HG03575 (cell line): ENCODE results near the gene SLC11A2.

ENCODE experiments used
- ATAC-seq: cut with Tn5 transposase; IDR thresholded peaks from one replicate; pipeline ENCODE4 v1.9.1; 2021; ENCODE audit not compliant: unreplicated experiment, insufficient number of reproducible peaks, low FRiP score; ENCODE audit errors: extremely low read depth

SLC11A2 gene

GRCh38 chr12:51025836-51026638 is at the start of gene SLC11A2:
SLC11A2 (minus strand) TSS chr12:51026384; CDS start chr12:51010728, 15,656 bp downstream.
- ATAC-seq: no peak

GRCh38 chr12:51075390-51075789 is 49.2 kb upstream of the SLC11A2 start:
- no peak for ATAC-seq

DNA sequence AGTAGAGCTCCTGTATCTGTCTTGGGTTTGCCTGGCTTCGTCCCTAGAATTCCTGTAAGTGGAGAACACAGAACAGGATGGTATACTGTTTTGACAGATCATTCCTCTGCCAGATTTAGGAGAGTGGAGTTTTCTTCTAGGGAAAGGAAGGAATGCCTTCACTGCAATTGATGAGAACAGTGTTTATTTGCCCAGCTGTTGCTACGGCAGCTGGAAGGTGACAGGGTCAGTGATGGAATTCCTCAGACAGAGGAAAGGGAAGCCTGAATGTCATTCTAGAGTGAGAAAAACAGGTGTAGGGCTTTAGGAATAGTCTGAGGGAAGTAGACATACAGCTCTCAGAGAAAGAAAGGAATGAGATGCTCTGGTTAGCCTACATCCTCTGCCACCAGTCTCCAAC is 45.5 kb upstream of the SLC11A2 start:
- no peak for ATAC-seq

- no peak for ATAC-seq
Measured at GRCh38 chr12:51070004-51070403, 43.8 kb upstream of the SLC11A2 start.

DNA sequence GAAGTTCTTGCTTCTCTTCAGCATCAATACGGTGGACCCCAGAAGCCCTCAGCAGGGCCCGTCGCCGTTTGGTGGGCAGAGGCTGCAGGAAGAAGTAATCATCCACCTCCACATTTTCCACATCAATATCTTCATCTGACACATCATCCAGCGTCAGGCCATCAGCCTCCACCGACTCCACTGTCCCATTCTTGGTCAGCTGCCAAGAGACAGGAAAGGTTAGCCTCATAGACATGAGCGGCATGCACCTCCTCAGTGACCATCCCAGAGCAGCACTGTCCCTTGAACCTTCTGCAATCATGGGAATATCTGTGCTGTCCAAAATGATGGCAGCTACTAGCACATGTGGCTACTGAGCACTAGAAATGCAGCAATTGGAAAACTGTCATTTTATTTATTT is 41.6 kb upstream of the SLC11A2 start:
- ATAC-seq: no peak

- no peak for ATAC-seq
Measured at GRCh38 chr12:51067229-51067628, 41.0 kb upstream of the SLC11A2 start.

DNA sequence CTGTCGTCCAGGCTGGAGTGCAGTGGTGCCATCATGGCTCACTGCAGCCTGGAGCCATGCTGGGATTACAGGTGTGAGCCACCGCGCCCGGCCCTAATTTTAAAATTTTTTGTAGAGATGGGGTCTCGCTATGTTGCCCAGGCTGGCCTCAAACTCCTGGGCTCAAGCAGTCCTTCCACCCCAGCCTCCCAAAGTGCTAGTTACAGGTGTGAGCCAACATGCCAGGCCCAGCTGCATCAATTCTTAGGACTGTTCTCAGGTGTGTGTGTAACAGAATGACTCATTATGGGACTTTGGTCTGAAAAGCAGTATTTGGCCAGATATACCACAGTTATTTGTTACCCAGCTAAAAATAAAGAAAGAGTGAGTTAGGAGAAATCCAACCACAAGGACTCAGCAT is 39.3 kb upstream of the SLC11A2 start:
- ATAC-seq: no peak

DNA sequence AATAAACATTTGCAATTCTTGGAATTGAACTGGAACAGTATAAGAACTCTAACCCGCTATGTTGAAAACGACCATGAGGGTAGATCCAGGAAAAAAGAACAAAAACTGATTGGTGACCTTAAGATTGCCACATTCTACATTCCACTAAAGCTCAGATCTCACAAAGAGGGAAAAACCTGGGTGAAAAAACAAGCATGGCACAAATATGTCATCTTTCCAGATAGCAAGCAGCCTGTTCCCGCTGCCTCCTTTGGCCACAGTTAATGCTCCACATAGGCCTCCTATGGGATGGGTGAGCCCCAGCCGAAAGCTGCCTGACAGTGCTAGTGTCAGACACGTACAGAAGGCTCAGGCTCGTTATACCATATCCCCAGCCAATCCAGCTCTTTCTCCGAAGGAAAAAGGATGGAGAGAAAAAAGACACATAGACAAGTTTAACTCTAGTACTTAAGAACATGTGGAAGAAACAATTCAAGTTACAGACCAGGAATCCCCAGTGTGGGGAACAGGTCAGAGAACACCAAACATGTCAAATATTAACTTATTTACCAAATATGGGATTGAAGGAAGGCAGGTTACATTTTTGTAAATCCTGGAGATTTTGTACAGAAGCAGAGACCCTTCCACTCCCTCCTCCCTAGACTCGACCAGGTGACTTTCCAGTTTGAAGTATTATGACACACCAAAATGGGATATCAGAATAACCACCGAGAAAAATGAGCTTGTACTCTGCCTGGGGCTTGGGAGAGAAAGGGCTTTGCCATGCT is 36.6 kb upstream of the SLC11A2 start:
- ATAC-seq: no peak

DNA sequence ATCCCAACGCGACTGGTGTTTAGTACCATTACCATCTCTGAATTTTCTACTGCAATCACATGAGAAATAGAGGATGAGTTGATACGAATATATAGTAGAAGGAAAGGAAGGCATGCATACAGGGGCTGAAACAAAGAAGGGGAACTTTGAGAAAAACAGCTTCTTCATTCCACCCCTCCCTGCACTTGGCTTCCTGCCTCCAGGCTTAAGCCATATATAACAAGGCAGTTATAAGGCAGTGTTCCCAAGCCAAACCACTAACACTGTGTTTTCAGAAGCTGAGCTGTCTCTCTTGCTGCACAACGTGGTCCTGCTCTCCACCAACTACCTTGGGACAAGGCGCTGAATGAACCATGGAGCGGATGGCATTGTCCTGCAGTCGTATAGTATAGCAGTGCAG is 32.9 kb upstream of the SLC11A2 start:
- no peak for ATAC-seq

DNA sequence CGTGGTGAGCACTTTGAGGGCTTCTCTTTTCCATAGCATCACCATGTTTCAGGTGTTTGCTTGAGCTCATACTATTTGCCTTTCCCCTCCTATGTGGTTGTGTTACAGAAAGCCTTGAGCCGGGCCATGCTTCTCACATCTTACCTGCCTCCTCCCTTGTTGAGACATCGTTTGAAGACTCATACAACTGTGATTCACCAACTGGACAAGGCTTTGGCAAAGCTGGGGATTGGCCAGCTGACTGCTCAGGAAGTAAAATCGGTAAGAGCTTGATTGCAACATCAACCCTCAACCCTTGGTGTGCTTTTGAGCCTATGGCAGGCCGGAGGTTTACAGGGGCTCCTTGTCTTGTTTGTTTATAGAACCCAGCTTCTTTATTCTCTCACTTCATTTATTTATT is 30.1 kb upstream of the SLC11A2 start:
- ATAC-seq: no peak

DNA sequence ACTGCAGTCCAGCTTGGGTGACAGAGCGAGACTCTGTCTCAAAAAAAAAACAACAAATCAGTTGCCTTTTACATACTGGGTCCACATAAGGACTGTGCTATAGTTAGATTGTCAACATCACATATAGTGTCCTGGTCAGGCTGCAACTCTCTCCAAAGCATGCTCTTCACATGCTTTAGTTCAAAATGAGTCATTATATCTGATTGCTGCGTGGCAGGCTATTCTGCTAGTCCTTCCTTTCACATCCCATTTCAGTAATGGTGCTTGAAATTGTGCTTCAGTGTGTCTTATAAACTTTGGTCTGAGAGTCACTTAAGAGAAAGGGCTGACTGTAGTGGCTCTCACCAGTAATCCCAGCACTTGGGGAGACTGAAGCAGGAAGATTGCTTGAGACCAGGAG is 28.9 kb upstream of the SLC11A2 start:
- ATAC-seq: no peak

- no peak for ATAC-seq
Measured at GRCh38 chr12:51051787-51052186, 25.6 kb upstream of the SLC11A2 start.

GRCh38 chr12:51049525-51049924 is 23.3 kb upstream of the SLC11A2 start:
- ATAC-seq: no peak

DNA sequence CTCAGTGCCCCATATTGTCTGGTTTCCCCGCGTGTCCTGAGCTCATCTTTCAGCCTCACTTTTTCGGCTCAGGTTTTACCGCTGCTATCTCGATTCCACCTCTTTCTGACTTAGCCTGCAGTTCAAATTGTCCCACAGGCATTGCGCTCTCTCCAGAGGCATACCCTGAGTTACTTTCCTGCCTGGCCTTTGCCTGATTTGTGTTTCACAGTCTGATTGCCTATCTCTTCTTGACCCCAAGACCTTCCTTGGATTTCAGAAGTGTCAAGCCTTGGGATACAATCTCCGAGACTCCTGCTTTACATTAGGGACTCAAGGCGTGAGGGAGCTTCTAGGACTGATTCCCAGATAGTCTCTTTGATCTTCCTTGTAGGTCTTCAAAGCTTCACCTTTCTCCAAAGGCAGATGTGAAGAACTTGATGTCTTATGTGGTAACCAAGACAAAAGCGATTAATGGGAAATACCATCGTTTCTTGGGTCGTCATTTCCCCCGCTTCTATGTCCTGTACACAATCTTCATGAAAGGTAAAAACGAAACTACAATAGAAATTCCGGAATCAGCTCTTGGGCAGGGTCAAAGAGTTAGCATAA is 22.6 kb upstream of the SLC11A2 start:
- ATAC-seq: no peak

DNA sequence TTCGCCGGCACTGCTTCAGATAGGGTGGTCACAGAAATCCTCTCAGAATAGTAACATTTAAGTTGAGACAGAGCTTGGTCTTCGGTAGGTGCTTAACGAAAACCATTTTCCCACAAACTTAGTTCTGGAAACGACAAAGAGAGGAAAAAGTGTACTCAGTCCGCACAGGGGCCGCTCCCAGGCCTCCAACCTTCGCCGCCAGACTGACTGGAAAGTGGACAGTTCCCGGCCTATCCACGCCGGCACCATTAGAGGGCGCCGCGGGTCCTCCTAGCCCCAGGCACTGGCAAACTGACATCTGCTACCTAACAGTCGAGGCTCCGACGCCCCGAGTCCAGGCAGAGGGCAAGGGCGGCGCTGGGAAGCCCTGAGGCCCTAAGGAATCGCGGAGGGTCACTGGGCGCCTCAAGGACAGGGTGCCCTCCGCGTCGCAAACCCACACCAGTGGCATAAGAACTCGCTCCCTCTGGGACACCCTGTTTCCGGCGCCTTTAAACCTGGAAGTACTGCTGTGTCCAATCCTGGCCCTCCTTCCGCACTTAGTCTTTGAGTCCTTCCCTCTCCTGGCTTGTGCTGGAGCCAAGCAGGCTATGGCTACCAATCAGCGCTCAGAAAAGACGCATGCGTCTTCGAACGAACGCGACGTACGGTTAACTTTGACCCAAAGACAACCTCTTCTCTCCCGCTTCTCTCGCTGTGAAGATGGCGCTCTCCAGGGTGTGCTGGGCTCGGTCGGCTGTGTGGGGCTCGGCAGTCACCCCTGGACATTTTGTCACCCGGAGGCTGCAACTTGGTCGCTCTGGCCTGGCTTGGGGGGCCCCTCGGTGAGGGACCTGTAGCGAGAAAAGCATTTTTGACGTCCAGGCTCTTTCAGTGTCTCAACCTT is 21.7 kb upstream of the SLC11A2 start, which contains the start of gene LETMD1:
TSS of gene LETMD1 (plus strand) at position 673 of the 886 bp plus-strand sequence. CDS start at position 703, 30 bp downstream.
- peak; percentile 71 for ATAC-seq

DNA sequence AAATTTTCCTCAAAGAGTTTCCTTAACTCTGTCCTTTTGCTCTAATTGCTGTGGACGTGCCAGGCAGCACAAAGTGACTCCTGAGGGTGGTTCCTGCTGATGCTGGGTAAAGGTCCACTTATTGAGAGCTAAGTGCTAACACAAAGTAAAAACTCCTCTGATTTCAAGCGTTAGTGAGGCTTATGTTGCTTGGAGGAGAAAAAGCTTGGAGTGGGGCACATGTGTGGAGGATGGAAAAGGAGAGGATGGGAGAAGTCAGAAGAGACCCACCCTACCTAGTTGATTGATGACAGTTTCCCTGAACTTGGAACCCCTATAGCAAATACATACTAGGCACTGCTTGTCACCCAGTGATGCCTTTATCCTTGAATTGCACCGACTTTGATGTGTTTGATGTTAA is 10.1 kb upstream of the SLC11A2 start:
- no peak for ATAC-seq

DNA sequence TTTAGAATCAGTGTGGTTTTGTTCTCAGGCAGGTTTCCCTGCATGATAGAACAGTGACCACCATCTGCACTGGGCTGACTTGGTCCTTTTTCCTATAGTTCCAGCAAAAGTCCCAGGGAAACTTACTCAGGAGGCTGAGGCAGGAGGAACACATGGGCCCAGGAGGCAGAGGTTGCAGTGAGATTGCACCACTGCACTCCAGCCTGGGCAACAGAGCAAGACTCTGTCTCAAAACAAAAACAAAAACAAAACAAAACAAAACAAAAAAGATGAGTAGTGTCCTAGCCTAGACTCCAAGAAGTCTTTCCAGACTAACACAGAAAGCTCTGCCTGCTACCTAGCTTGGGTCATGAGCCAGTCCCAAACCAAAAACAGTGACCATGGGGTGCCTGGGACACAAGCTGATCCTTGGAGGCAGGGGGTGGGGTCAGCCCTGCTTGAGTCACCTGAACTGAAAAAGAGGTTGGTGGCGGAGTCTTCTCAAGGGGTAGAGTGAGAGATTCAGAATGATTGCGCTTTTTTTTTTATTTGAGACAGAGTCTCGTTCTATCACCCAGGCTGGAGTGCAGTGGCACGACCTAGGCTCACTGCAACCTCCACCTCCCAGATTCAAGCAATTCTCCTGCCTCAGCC is 7.4 kb upstream of the SLC11A2 start:
- no peak for ATAC-seq

GRCh38 chr12:51033048-51033447 is 6.9 kb upstream of the SLC11A2 start:
- no peak for ATAC-seq

- no peak for ATAC-seq
Measured at GRCh38 chr12:51028813-51029150, 2.6 kb upstream of the SLC11A2 start.
